ENCODE data around the gene DTNBP1.

DTNBP1 gene

DNA sequence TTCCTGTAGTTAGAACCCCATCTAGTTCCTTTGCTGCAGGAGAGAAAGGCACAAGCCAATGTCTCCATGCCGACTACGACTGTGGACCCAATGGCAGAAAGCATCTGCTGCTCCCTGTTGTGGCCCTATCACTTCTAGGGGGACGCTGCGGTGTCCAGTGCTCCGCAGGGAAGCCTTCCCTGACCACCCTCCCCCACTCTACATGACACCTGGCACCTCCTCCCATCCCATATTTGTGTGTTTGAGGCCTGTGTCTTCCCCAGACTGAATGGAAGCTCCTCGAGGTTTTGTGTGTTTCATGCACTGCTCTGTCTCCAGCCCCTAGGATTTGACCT lies 159.5 kb downstream of the DTNBP1 start:
- Histone ChIP-seq H3K36me3 (peaks cover 17 to 33% (median 18%) of the 10 kb centered on the region in 3 donors), H3K27ac (no peak overlapping the region), H3K9me3 (no peaks in the 10 kb centered on the region), H3K27me3 (no peaks in the 10 kb centered on the region), H3K4me3 (no peak overlapping the region), H3K4me1 (peaks cover 3 to 40% (median 22%) of the 10 kb centered on the region in 4 donors)
- no peak for DNase-seq
- no peak for TF ChIP-seq CTCF (IDR thresholded peaks at IDR 0.05)
- intact Hi-C loops (cut with DNase I; ENCODE audit: low total_unique reads), result loop anchor here (10.0 kb wide), 1 partner anchor 121 kb away; no protein-coding TSS in a partner anchor

- Histone ChIP-seq H3K27me3 (no peaks in the 10 kb centered on the region), H3K9me3 (no peaks in the 10 kb centered on the region), H3K27ac (peak overlapping the region in 1 of 2 donors; percentile 41), H3K4me3 (no peak overlapping the region), H3K4me1 (peaks cover 3 to 40% (median 22%) of the 10 kb centered on the region in 4 donors), H3K36me3 (peaks cover 11 to 33% (median 11%) of the 10 kb centered on the region in 3 donors)
- no peak for TF ChIP-seq CTCF (IDR thresholded peaks at IDR 0.05)
- peak in 1 of 2 donors; percentile 53 for DNase-seq
- intact Hi-C loops (cut with DNase I; ENCODE audit: low total_unique reads), result loop anchor here (10.0 kb wide), 1 partner anchor 122 kb away; no protein-coding TSS in a partner anchor
These were observed 160.1 kb downstream of the DTNBP1 start for GRCh38 chr6:15502446-15503345.

DNA sequence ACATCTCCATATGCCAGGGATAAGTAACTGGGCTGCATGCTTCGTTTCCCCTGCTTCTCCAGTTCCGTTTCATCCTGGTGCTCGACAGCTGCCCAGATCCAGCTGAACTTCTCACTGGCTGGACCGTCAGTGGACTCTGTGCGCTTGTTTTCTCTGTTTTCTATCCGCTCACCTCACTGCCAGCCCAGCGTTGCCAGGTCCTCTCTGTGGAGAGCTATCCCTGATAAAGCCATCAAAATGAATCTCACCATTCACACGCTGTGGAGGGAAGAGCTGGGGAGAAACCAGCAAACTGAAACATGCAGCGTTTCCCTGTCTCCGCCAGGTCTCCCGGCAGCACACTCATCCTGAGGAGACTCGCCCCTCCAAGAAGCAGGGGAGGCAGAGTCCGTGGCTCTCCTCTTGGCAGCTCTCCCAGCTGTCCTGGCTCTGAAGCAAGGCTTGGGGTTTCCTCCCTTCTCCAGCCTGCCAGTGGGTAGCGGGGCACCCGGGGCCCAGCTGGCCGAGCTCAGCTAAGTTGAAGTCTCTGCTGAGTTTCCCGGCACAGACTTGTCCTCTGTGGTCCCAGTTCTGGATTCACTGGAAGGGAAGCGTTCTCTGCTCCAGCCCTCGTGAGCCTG lies 160.9 kb downstream of the DTNBP1 start:
- Histone ChIP-seq H3K4me3 (no peak overlapping the region), H3K4me1 (peaks cover 3 to 40% (median 22%) of the 10 kb centered on the region in 4 donors), H3K27ac (peak overlapping the region in 1 of 2 donors; percentile 41), H3K27me3 (no peaks in the 10 kb centered on the region), H3K9me3 (no peaks in the 10 kb centered on the region), H3K36me3 (peaks cover 6 to 29% (median 13%) of the 10 kb centered on the region in 3 donors)
- intact Hi-C loops (cut with DNase I; ENCODE audit: low total_unique reads), result loop anchor here (10.0 kb wide), 1 partner anchor 123 kb away; no protein-coding TSS in a partner anchor
- DNase-seq, result peak in 1 of 2 donors; percentile 72
- TF ChIP-seq CTCF (IDR thresholded peaks at IDR 0.05), result no peak

DNA sequence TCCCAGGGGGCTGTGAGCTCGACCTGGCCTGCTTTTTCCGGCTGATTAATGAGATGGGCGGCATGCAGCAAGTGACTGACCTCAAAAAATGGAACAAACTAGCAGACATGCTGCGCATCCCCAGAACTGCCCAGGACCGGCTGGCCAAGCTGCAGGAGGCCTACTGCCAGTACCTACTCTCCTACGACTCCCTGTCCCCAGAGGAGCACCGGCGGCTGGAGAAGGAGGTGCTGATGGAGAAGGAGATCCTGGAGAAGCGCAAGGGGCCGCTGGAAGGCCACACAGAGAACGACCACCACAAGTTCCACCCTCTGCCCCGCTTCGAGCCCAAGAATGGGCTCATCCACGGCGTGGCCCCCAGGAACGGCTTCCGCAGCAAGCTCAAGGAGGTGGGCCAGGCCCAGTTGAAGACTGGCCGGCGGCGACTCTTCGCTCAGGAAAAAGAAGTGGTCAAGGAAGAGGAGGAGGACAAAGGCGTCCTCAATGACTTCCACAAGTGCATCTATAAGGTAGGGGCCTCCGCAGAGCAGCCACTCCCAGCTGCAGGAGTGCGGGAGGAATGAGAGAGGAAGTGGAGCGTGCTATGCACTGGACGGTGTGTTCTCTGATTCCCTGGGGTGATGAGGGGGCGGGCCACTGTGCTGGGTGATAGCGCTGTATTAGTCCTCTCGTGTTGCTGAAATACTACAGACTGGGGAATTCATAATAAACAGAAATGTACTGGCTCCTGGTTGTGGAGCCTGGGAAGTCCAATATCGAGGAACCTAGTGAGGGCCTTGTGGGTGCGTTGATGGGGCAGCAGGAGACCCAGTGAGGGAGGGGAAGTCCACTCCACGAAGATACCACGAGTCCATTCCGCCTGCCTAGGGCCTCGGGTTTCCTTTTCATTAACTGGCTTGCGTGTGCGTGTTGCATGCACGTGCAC lies 161.7 kb downstream of the DTNBP1 start:
- no peak overlapping the region for H3K4me3 ChIP-seq
- H3K9me3 ChIP-seq, result no peaks in the 10 kb centered on the region
- intact Hi-C loops (cut with DNase I; ENCODE audit: low total_unique reads), result loop anchor here (10.0 kb wide), 1 partner anchor 124 kb away; no protein-coding TSS in a partner anchor
- DNase-seq, result peak in 1 of 2 donors; percentile 56
- TF ChIP-seq CTCF (IDR thresholded peaks at IDR 0.05), result no peak
- no peaks in the 10 kb centered on the region for H3K27me3 ChIP-seq
- peaks cover 12 to 35% (median 20%) of the 10 kb centered on the region in 3 donors for H3K36me3 ChIP-seq
- H3K4me1 ChIP-seq, result peaks cover 3 to 40% (median 23%) of the 10 kb centered on the region in 4 donors
- no peak overlapping the region for H3K27ac ChIP-seq

All from tibial artery (tissue), 4 donors.